Spleen (tissue), 7 donors: ENCODE results near the gene IGF1R.

ENCODE experiments used
- POLR2AphosphoS5 ChIP-seq, 3 donors: sonication (generic); formaldehyde crosslinking; IDR thresholded peaks; one replicate each; pipeline ENCODE4 v1.5.1; 2017; ENCODE audit warnings: antibody characterized with exemption in 3 of 3
- TF ChIP-seq, protein P1 (sequence below), 11 experiments: fragments of 200-600 bp in 7 of 11; fragments of 450-650 bp in 4 of 11; sonication (generic) in 4 of 11; IDR thresholded peaks in 8 of 11; conservative IDR thresholded peaks in 3 of 11; 1 replicate in 7 of 11; 2 replicates in 4 of 11; pipeline versions ENCODE4 v1.4.0 to v1.8.0; 2016 to 2021; ENCODE audit warnings: antibody characterized with exemption in 11 of 11, inconsistent platforms in 4 of 11, mild to moderate bottlenecking in 1 of 11
- donor health status: DM: no; HTN: no; CAD: no; lungs with moderate emphysema.
- donor health status: DM: no; HTN: no; CAD: no.
- donor health status: DM: no; HTN: no; CAD: no.

DNA sequence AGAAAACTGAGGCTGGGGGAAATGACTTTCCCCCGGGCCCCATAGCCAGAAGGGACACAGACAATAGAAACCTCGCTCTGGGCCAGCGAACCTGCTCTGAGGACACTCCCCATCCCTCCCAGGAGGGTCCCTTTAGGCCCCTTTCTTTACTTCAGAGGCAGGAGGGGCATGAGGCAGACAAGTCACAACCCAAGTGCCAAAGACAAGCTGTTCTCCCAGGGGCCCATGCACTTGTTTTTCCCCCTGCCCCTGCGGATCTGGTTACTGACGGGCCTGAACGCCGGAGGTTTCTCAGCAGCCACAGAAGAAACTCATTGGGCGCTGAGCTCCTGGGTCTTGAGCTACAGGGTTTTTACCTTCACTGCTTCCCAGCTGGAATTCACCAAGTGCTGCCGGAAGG, 349.4 kb downstream of the IGF1R start:
- TF ChIP-seq POLR2AphosphoS5 (IDR thresholded peaks at IDR 0.05), result no peak
- TF ChIP-seq, protein P1, sequence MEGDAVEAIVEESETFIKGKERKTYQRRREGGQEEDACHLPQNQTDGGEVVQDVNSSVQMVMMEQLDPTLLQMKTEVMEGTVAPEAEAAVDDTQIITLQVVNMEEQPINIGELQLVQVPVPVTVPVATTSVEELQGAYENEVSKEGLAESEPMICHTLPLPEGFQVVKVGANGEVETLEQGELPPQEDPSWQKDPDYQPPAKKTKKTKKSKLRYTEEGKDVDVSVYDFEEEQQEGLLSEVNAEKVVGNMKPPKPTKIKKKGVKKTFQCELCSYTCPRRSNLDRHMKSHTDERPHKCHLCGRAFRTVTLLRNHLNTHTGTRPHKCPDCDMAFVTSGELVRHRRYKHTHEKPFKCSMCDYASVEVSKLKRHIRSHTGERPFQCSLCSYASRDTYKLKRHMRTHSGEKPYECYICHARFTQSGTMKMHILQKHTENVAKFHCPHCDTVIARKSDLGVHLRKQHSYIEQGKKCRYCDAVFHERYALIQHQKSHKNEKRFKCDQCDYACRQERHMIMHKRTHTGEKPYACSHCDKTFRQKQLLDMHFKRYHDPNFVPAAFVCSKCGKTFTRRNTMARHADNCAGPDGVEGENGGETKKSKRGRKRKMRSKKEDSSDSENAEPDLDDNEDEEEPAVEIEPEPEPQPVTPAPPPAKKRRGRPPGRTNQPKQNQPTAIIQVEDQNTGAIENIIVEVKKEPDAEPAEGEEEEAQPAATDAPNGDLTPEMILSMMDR (IDR thresholded peaks at IDR 0.05 in 8 of 11, conservative IDR thresholded peaks at IDR 0.05 in 3 of 11), result no peak
